Fibroblast of mammary gland (primary cell): Measurements from ENCODE around the gene SHCBP1L.

Source experiments
- DNase-seq: peaks from one replicate; pipeline ENCODE4 v3.0.0-alpha.2; 2010; ENCODE audit warnings: low read depth
- H3K4me3 ChIP-seq: 2 replicates; pipeline ENCODE4 v1.5.1; 2011; ENCODE audit warnings: low read depth, mild to moderate bottlenecking, low read length, moderate library complexity; ENCODE audit not compliant: control insufficient read depth
- CTCF ChIP-seq: conservative IDR thresholded peaks from 2 replicates; pipeline ENCODE4 v1.5.1; 2011; ENCODE audit warnings: low read depth, low read length, inconsistent platforms; ENCODE audit not compliant: control insufficient read depth, insufficient read depth

Gene SHCBP1L

GRCh38 chr1:182885591-182885990, 67.4 kb downstream of the SHCBP1L start:
- TF ChIP-seq CTCF, result no peak
- no peak for DNase-seq
- no peak overlapping the region for H3K4me3 ChIP-seq

- DNase-seq, result no peak
- TF ChIP-seq CTCF, result no peak
- no peak overlapping the region for H3K4me3 ChIP-seq
These were observed 68.1 kb downstream of the SHCBP1L start for GRCh38 chr1:182884872-182885271.

GRCh38 chr1:182877842-182878241, 75.1 kb downstream of the SHCBP1L start:
- H3K4me3 ChIP-seq, result no peak overlapping the region
- no peak for TF ChIP-seq CTCF
- DNase-seq, result no peak

- no peak for TF ChIP-seq CTCF
- no peak for DNase-seq
- H3K4me3 ChIP-seq, result no peak overlapping the region
These were observed 75.6 kb downstream of the SHCBP1L start for GRCh38 chr1:182877331-182877730.

- no peak overlapping the region for H3K4me3 ChIP-seq
- TF ChIP-seq CTCF, result no peak
- DNase-seq, result no peak
These were observed 77.1 kb downstream of the SHCBP1L start for GRCh38 chr1:182875889-182876288.

GRCh38 chr1:182872881-182873280, 80.1 kb downstream of the SHCBP1L start:
- no peak for DNase-seq
- no peak overlapping the region for H3K4me3 ChIP-seq
- no peak for TF ChIP-seq CTCF

- no peak overlapping the region for H3K4me3 ChIP-seq
- DNase-seq, result no peak
- TF ChIP-seq CTCF, result no peak
These were observed 83.7 kb downstream of the SHCBP1L start for GRCh38 chr1:182869241-182869666.
